Stimulated activated CD8-positive, alpha-beta memory T cell treated with anti-CD3 and anti-CD28 coated beads, Interleukin-12 subunit alpha, Interleukin-12 subunit beta, amount 100 ng/mL, for 4 hours (primary cell): ENCODE results near the gene PDXK.
A peak's percentile ranks its signal among the peaks of the same experiment; 100 is the strongest.

Experiments used
- DNase-seq: peaks from one replicate; pipeline ENCODE4 v3.0.0-alpha.2; 2020; ENCODE audit warnings: low read depth

The PDXK gene

GRCh38 chr21:43783098-43783700 is 64.3 kb downstream of the PDXK start:
- DNase-seq = no peak

- no peak for DNase-seq
Measured at GRCh38 chr21:43785134-43785533, 66.2 kb downstream of the PDXK start.

GRCh38 chr21:43786300-43786806 is 67.4 kb downstream of the PDXK start:
- DNase-seq = no peak

GRCh38 chr21:43786807-43787440 is 68.0 kb downstream of the PDXK start:
- no peak for DNase-seq

GRCh38 chr21:43789276-43790009 is 70.5 kb downstream of the PDXK start, which contains the start of gene RRP1:
Gene RRP1, plus strand, starts transcription at chr21:43789577. Its CDS starts 53 bp downstream, at chr21:43789630.
- DNase-seq = peak; percentile 92

GRCh38 chr21:43790010-43790524 is 71.1 kb downstream of the PDXK start:
- DNase-seq = no peak

GRCh38 chr21:43792406-43792805 is 73.5 kb downstream of the PDXK start:
- DNase-seq = no peak

GRCh38 chr21:43793243-43793642 is 74.3 kb downstream of the PDXK start:
- no peak for DNase-seq

- DNase-seq = no peak
Measured at GRCh38 chr21:43794311-43794710, 75.4 kb downstream of the PDXK start.

- DNase-seq = no peak
Measured at GRCh38 chr21:43794857-43795256, 75.9 kb downstream of the PDXK start.

- no peak for DNase-seq
Measured at GRCh38 chr21:43797415-43797814, 78.5 kb downstream of the PDXK start.

GRCh38 chr21:43797925-43798715 is 79.2 kb downstream of the PDXK start:
- no peak for DNase-seq

GRCh38 chr21:43799301-43799840 is 80.4 kb downstream of the PDXK start:
- no peak for DNase-seq

GRCh38 chr21:43800124-43800523 is 81.2 kb downstream of the PDXK start:
- DNase-seq = no peak

- no peak for DNase-seq
Measured at GRCh38 chr21:43800566-43800965, 81.6 kb downstream of the PDXK start.

GRCh38 chr21:43801006-43801783 is 82.3 kb downstream of the PDXK start:
- no peak for DNase-seq

- no peak for DNase-seq
Measured at GRCh38 chr21:43802713-43803313, 83.9 kb downstream of the PDXK start.

- DNase-seq = no peak
Measured at GRCh38 chr21:43803558-43804300, 84.8 kb downstream of the PDXK start.

- no peak for DNase-seq
Measured at GRCh38 chr21:43805275-43805800, 86.4 kb downstream of the PDXK start.
